Neuron (in vitro differentiated cells): ENCODE data around the gene TUFT1.
"Not testable (repeated sequence)": the region's sequence is repeated elsewhere in the genome, so short reads cannot be mapped to it uniquely, and the experiment has no call there.

Source experiments
- H2AFZ ChIP-seq: one replicate; pipeline ENCODE4 v1.6.1; 2013; ENCODE audit warnings: low read depth, mild to moderate bottlenecking, inconsistent platforms, low read length, moderate library complexity
- H3K27me3 ChIP-seq: one replicate; pipeline ENCODE4 v1.6.1; 2013; ENCODE audit warnings: low read length; ENCODE audit not compliant: insufficient read depth
- H3K36me3 ChIP-seq: one replicate; pipeline ENCODE4 v1.6.1; 2013; ENCODE audit warnings: low read length; ENCODE audit not compliant: insufficient read depth
- H3K4me1 ChIP-seq: one replicate; pipeline ENCODE4 v1.6.1; 2013; ENCODE audit warnings: low read length; ENCODE audit not compliant: insufficient read depth
- H3K4me3 ChIP-seq: 2 replicates; pipeline ENCODE4 v1.5.1; 2013; ENCODE audit warnings: mild to moderate bottlenecking, low read length, moderate library complexity
- H3K9me3 ChIP-seq: one replicate; pipeline ENCODE4 v1.6.1; 2013; ENCODE audit warnings: low read length

TUFT1 gene

DNA sequence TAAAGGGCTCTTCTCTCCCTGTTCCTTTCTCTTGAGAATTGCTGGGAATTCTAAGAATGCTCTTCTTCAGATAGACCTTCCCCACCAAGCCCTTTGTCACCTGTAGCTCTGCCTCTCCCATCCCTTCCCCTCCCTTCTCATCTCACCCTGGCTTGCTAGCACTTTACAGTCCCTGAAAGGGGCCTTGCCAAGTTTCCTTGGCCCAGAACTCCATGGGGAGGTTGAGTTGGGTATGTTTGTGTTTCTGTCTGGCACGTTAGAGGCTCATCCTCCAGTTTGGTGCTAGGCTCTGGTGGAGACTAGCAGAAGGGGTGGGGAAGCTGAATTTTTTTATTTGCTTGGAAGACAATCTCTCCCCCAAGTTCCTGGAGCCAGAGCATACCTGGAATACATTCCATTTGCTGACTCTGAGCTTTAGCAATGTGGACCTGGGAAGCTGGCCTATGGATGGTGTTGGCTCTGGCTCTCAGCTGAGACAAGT is 24.0 kb upstream of the TUFT1 start:
- H3K9me3 ChIP-seq = no peaks in the 10 kb centered on the region
- H3K36me3 ChIP-seq = peaks cover 7% of the 10 kb centered on the region
- H3K27me3 ChIP-seq = no peaks in the 10 kb centered on the region
- H3K4me3 ChIP-seq = no peak overlapping the region
- H2AFZ ChIP-seq = no peak overlapping the region
- H3K4me1 ChIP-seq = peaks cover 26% of the 10 kb centered on the region

DNA sequence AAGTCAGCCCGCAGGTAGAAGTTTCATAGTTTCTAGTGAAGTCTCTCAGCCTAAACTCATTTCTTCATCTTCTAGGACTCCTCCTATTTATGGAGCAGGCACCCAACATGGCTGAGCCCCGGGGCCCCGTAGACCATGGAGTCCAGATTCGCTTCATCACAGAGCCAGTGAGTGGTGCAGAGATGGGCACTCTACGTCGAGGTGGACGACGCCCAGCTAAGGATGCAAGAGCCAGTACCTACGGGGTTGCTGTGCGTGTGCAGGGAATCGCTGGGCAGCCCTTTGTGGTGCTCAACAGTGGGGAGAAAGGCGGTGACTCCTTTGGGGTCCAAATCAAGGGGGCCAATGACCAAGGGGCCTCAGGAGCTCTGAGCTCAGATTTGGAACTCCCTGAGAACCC is 21.7 kb upstream of the TUFT1 start:
- Histone ChIP-seq H3K9me3 (no peaks in the 10 kb centered on the region), H3K27me3 (no peaks in the 10 kb centered on the region), H3K36me3 (peaks cover 7% of the 10 kb centered on the region), H3K4me1 (peaks cover 7% of the 10 kb centered on the region), H3K4me3 (no peak overlapping the region), H2AFZ (no peak overlapping the region)

DNA sequence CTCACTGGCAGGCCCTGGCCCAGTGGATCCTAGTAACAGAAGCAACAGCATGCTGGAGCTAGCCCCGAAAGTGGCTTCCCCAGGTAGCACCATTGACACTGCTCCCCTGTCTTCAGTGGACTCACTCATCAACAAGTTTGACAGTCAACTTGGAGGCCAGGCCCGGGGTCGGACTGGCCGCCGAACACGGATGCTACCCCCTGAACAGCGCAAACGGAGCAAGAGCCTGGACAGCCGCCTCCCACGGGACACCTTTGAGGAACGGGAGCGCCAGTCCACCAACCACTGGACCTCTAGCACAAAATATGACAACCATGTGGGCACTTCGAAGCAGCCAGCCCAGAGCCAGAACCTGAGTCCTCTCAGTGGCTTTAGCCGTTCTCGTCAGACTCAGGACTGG is 21.2 kb upstream of the TUFT1 start:
- H3K4me3 ChIP-seq = no peak overlapping the region
- H2AFZ ChIP-seq = no peak overlapping the region
- no peaks in the 10 kb centered on the region for H3K9me3 ChIP-seq
- H3K27me3 ChIP-seq = no peaks in the 10 kb centered on the region
- peaks cover 7% of the 10 kb centered on the region for H3K36me3 ChIP-seq
- peaks cover 2% of the 10 kb centered on the region for H3K4me1 ChIP-seq

DNA sequence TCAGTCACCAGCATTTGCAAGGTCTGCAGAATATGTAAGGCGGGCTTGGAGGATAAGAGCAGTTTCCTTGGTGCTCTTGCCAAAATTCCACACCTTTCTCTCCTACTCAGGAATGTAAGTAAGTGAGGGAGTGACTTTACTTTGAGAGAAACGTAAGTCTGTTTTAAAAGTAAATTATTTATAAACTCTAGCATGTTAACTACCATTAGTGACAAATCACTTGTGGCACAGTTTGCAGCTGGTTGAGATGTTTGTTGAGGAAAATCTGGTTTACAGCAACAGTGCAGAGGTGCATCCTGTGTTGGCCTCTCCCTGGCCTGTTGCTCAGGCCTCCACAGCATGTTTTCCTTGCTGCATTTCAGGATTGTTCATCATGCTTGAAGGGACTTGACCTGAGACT is 20.4 kb upstream of the TUFT1 start:
- Histone ChIP-seq H2AFZ (no peak overlapping the region), H3K36me3 (peaks cover 8% of the 10 kb centered on the region)

DNA sequence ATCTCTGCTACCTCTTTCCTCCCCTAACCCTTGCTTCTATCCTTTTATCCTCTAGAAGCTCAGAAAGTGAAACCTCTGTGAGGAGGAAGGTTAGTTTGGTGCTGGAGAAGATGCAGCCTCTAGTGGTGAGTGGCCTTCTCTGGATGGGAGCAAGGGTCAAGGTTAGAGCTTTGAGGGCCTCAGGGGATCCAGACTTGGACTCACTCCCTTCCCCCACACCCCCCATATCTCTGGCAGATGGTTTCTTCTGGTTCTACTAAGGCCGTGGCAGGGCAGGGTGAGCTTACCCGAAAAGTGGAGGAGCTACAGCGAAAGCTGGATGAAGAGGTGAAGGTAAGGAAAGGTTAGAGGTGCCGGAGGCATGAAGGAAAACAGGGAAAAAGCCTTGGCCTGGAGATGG is 19.8 kb upstream of the TUFT1 start:
- Histone ChIP-seq H3K4me3 (no peak overlapping the region), H3K36me3 (peaks cover 10% of the 10 kb centered on the region), H2AFZ (no peak overlapping the region), H3K4me1 (no peaks in the 10 kb centered on the region), H3K27me3 (no peaks in the 10 kb centered on the region), H3K9me3 (no peaks in the 10 kb centered on the region)

More for the DNA sequence above, 20.4 kb upstream of the TUFT1 start:
- Histone ChIP-seq H3K9me3 (no peaks in the 10 kb centered on the region), H3K4me1 (no peaks in the 10 kb centered on the region), H3K27me3 (no peaks in the 10 kb centered on the region), H3K4me3 (no peak overlapping the region)

DNA sequence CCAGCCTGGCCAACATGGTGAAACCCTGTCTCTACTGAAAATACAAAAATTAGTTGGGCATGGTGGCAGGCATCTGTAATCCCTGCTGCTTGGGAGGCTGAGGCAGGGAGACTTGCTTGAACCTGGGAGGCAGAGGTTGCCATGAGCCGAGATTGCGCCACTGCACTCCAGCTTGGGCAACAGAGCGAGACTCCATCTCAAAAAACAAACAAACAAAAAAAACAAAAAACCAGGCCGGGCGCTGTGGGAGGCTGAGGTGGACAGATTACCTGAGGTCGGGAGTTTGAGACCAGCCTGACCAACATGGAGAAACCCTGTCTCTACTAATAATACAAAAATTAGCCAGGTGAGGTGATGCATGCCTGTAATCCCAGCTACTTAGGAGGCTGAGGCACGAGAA is 17.7 kb upstream of the TUFT1 start:
- H3K27me3 ChIP-seq, H3K4me1 ChIP-seq, H3K9me3 ChIP-seq, H2AFZ ChIP-seq, H3K4me3 ChIP-seq: not testable (repeated sequence)
- peaks cover 12% of the 10 kb centered on the region for H3K36me3 ChIP-seq

DNA sequence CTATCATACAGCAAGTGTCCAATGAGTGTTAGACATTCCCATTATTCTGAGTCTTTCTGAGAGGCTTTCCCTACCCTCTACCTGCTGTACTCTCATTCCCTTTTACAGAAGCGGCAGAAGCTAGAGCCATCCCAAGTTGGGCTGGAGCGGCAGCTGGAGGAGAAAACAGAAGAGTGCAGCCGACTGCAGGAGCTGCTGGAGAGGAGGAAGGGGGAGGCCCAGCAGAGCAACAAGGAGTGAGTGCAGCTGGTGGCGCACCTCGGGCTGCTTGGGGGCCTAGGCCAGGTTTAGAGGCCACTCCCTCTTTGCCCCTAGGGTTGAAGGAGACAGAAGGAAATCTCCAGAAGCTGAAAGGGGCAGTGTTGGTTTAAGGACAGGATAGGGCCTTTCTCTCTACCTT is 16.8 kb upstream of the TUFT1 start:
- no peaks in the 10 kb centered on the region for H3K9me3 ChIP-seq
- peaks cover 12% of the 10 kb centered on the region for H3K36me3 ChIP-seq
- no peaks in the 10 kb centered on the region for H3K4me1 ChIP-seq
- H2AFZ ChIP-seq = no peak overlapping the region
- H3K27me3 ChIP-seq = no peaks in the 10 kb centered on the region
- H3K4me3 ChIP-seq = no peak overlapping the region

DNA sequence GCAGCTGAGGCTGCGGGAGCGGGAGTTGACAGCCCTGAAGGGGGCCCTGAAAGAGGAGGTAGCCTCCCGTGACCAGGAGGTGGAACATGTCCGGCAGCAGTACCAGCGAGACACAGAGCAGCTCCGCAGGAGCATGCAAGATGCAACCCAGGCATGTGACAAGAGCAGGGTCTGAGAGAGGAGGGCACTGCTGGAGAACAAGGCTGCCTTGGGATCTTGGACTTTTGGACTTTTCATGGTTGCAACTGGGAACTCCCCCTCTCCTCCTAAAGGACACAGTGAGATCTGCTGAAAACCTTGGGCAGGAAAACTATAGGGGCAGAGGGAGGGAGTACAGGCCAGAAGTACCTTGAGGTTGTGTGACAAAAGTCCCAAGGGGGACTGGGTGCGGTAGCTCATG is 15.4 kb upstream of the TUFT1 start:
- Histone ChIP-seq H3K4me1 (no peaks in the 10 kb centered on the region), H3K27me3 (no peaks in the 10 kb centered on the region), H3K4me3 (no peak overlapping the region), H3K9me3 (no peaks in the 10 kb centered on the region), H2AFZ (no peak overlapping the region), H3K36me3 (peaks cover 11% of the 10 kb centered on the region)

DNA sequence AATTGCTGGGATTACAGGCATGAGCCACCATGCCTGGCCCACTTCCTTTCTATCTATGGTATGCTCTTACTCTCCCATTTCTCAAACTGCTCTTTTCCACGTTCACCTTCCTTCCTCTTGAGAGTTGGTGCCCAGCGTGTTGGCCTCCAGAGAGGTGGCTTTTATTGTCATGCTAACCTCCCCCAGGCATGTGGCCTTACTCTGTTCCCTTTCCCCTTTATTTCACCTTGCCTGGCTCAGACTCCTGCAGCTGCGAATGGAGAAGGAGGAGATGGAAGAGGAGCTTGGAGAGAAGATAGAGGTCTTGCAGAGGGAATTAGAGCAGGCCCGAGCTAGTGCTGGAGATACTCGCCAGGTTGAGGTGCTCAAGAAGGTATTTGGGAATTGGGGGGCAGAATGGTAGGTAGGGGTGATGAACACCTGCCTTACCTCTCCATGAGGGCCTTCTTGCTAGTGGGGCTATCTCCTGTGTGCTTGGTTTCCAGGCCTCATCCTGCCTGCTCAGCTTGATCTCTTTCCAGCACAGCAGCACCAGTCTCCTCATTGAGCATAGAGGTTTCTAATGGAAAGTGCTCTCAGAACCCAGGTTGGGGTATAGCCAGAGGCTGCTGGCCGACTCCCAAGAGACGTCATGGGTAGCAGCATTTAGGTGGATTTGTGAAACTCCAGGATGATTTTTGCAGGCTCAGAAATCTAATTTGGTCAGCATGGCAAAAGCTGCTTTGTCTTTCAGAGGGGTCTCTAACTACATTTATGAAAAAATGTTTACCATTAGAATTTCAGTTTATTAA is 13.2 kb upstream of the TUFT1 start:
- Histone ChIP-seq H2AFZ (no peak overlapping the region), H3K4me1 (no peaks in the 10 kb centered on the region), H3K4me3 (no peak overlapping the region), H3K36me3 (peaks cover 13% of the 10 kb centered on the region), H3K27me3 (no peaks in the 10 kb centered on the region), H3K9me3 (no peaks in the 10 kb centered on the region)

DNA sequence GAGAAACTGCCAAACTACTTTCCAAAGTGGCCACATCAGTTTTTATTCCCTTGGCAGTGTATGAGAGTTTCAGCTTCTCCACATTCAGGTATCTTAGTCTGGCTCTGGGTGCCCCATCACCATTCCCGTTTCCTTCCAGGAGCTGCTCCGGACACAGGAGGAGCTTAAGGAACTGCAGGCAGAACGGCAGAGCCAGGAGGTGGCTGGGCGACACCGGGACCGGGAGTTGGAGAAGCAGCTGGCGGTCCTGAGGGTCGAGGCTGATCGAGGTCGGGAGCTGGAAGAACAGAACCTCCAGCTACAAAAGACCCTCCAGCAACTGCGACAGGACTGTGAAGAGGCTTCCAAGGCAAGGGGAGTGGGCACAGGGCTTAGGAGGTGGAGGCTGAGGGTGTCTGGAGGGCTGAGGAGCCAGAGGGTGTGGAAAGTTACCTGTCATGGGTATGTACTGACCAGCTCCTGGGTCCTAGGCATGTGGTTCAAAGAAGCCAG is 10.9 kb upstream of the TUFT1 start:
- peaks cover 12% of the 10 kb centered on the region for H3K36me3 ChIP-seq

DNA sequence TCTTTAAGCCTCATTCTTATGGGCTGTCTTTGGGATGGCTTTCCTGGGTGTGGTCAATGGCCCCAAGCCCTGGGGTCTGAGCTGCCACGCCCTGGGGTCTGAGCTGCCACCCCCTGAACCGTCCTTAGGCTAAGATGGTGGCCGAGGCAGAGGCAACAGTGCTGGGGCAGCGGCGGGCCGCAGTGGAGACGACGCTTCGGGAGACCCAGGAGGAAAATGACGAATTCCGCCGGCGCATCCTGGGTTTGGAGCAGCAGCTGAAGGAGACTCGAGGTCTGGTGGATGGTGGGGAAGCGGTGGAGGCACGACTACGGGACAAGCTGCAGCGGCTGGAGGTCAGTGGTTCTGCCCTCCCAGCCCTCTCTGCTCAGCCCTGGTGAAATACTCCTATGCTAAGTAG is 10.3 kb upstream of the TUFT1 start:
- Histone ChIP-seq H3K9me3 (no peaks in the 10 kb centered on the region), H3K27me3 (no peaks in the 10 kb centered on the region), H3K36me3 (peaks cover 11% of the 10 kb centered on the region), H3K4me1 (peaks cover 11% of the 10 kb centered on the region), H2AFZ (no peak overlapping the region), H3K4me3 (no peak overlapping the region)

More for the DNA sequence above, 10.9 kb upstream of the TUFT1 start:
- no peaks in the 10 kb centered on the region for H3K9me3 ChIP-seq
- no peak overlapping the region for H2AFZ ChIP-seq
- no peak overlapping the region for H3K4me3 ChIP-seq
- no peaks in the 10 kb centered on the region for H3K27me3 ChIP-seq
- H3K4me1 ChIP-seq = peaks cover 6% of the 10 kb centered on the region

DNA sequence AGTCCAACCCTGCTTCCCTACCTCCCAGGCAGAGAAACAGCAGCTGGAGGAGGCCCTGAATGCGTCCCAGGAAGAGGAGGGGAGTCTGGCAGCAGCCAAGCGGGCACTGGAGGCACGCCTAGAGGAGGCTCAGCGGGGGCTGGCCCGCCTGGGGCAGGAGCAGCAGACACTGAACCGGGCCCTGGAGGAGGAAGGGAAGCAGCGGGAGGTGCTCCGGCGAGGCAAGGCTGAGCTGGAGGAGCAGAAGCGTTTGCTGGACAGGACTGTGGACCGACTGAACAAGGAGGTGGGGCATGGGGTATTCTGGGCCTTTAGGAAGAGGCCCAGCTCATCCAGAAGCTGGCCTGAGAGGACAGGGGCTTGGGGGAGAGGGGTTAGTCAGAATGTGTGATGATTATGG is 9.6 kb upstream of the TUFT1 start:
- H3K36me3 ChIP-seq = peaks cover 9% of the 10 kb centered on the region
- no peak overlapping the region for H3K4me3 ChIP-seq
- H3K9me3 ChIP-seq = no peaks in the 10 kb centered on the region
- H3K4me1 ChIP-seq = peaks cover 15% of the 10 kb centered on the region
- no peak overlapping the region for H2AFZ ChIP-seq
- no peaks in the 10 kb centered on the region for H3K27me3 ChIP-seq

DNA sequence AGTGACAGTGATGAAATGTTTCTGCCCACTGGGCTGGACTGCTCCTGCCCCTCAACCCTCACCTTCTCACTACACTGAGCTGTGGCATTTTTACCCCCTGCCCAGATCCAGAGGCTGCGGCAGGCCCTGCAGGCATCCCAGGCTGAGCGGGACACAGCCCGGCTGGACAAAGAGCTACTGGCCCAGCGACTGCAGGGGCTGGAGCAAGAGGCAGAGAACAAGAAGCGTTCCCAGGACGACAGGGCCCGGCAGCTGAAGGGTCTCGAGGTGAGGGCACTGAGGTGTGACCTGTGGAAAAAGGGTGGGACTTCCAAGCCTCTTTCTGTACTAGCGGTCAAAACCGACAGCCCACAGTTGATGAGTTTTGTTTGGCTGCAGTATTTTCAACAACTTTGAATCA is 6.2 kb upstream of the TUFT1 start:
- Histone ChIP-seq H3K27me3 (no peaks in the 10 kb centered on the region), H2AFZ (no peak overlapping the region), H3K9me3 (no peaks in the 10 kb centered on the region), H3K4me1 (peaks cover 15% of the 10 kb centered on the region), H3K4me3 (no peak overlapping the region), H3K36me3 (peaks cover 7% of the 10 kb centered on the region)
